Measurements from ENCODE around the gene POT1. TPM values are rescaled to one million over a fixed set of nuclear protein-coding genes. Genes with fewer than 3 reads are reported as not detected.

POT1 gene
- total and polyA plus RNA-seq, 2 of the 8 experiments (the other 6 are each of a cell fraction or from before 2014, with no cell fraction given): 13.1 to 22.8 TPM

DNA sequence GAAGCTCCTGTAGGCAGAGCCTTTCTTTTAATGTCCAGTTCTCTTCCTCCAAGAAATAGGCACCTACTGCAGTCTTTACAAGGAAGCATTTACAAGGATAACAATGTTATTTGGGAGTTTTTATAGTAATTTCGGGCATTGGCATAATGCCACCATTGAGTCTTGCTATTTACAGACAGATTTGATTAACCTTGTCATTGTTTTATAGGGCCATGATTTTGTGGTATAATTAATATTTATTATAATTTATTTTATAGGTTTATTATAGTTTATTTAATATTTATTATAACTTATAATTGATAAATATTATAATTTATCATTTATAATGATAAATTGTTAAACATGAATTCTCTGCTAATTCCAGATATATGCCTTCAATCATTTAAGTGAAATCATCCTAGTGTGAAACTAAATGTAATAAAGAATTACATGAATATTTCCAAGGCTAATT is 573 bp upstream of the POT1 start:
- no peak overlapping the region for H4K91ac ChIP-seq (replicated peaks; ENCODE audit: insufficient read length, low read length)
- peak overlapping the region; percentile 66 to 79 for H3K4me2 ChIP-seq (ENCODE audit: insufficient read depth in 1 of 2, low read depth in 2 of 2, low read length in 2 of 2)
- H2BK120ac ChIP-seq (replicated peaks; ENCODE audit: low read depth, low read length): no peak overlapping the region
- no peak overlapping the region for H4K8ac ChIP-seq (ENCODE audit: extremely low read depth, insufficient read depth, low read length)
- H4K20me1 ChIP-seq (replicated peaks in 1 of 2; ENCODE audit: control insufficient read depth in 1 of 2, insufficient read depth in 2 of 2, low read length in 2 of 2): peaks cover 0 to 2% of the 10 kb centered on the region in 2 experiments
- no peak overlapping the region for H2BK20ac ChIP-seq (ENCODE audit: low read length)
- peak overlapping the region; percentile 41 to 88 (median 58); a peak in 7 of 8 replicates for H3K4me3 ChIP-seq (ENCODE audit: extremely low read depth in 1 of 4, insufficient read depth in 2 of 4, low read depth in 3 of 4, low read length in 4 of 4)
- H3K79me1 ChIP-seq (ENCODE audit: low read depth, low read length): no peaks in the 10 kb centered on the region; the same call in 1 of the 2 replicates
- no peaks in the 10 kb centered on the region; a peak in 1 of 8 replicates for H3K36me3 ChIP-seq (ENCODE audit: control insufficient read depth in 2 of 4, insufficient read depth in 4 of 4, low read length in 3 of 4)
- no peaks in the 10 kb centered on the region for H3K27me3 ChIP-seq (replicated peaks in 1 of 4; ENCODE audit: control insufficient read depth in 3 of 4, extremely low read depth in 1 of 4, insufficient read depth in 3 of 4, low read length in 3 of 4)
- H3K79me2 ChIP-seq (ENCODE audit: control insufficient read depth in 1 of 2, insufficient read depth in 2 of 2, low read length in 2 of 2): peaks cover 0 to 39% of the 10 kb centered on the region in 2 experiments; a peak in 2 of 4 replicates
- ChIA-PET POLR2A (ENCODE audit: partially characterized antibody) (no interaction called here), CTCF (ENCODE audit: partially characterized antibody) (no interaction called here)
- no peak for FAIRE-seq
- H3K4me1 ChIP-seq (replicated peaks in 1 of 4; ENCODE audit: control insufficient read depth in 3 of 4, insufficient read depth in 4 of 4, low read length in 3 of 4): no peaks in the 10 kb centered on the region
- H2BK5ac ChIP-seq (ENCODE audit: low read depth, low read length): no peak overlapping the region
- H3K18ac ChIP-seq (ENCODE audit: extremely low read depth, low read length): no peak overlapping the region
- H2BK15ac ChIP-seq (ENCODE audit: low read length): no peak overlapping the region
- no peak overlapping the region for H3K14ac ChIP-seq (ENCODE audit: insufficient read length)
- no peaks in the 10 kb centered on the region for H3K23me2 ChIP-seq (ENCODE audit: low read depth, low read length)
- H3K23ac ChIP-seq (ENCODE audit: insufficient read length): no peak overlapping the region
- H2AFZ ChIP-seq (ENCODE audit: low read length): peak overlapping the region; percentile 97; the same call in 1 of the 2 replicates
- H3K56ac ChIP-seq (replicated peaks; ENCODE audit: insufficient read length, low read depth, low read length): no peak overlapping the region
- no peak overlapping the region for H3K4ac ChIP-seq (replicated peaks; ENCODE audit: insufficient read length, low read depth, low read length)
- H2AK5ac ChIP-seq (ENCODE audit: low read depth, low read length): no peak overlapping the region
- no peak overlapping the region for H2BK12ac ChIP-seq (ENCODE audit: low read depth, low read length)
- peak overlapping the region in 1 of 4 experiments; percentile 42; a peak in 2 of 7 replicates for H3K9ac ChIP-seq (replicated peaks in 1 of 4; ENCODE audit: extremely low read depth in 1 of 4, low read depth in 3 of 4, low read length in 3 of 4)
- no peak for DNase-seq (ENCODE audit: low read depth in 1 of 2, low spot score in 2 of 2)
- no peak overlapping the region for H3K27ac ChIP-seq (ENCODE audit: low read depth, low read length)
- no peak overlapping the region for H4K5ac ChIP-seq (ENCODE audit: insufficient read length, low read depth, low read length)
- no peaks in the 10 kb centered on the region for H3K9me3 ChIP-seq (ENCODE audit: insufficient read depth in 2 of 2, low read depth in 1 of 2, low read length in 1 of 2)
- WGBS, 2 experiments (ENCODE audit: extremely low coverage in 1 of 2, insufficient coverage in 1 of 2, insufficient read length in 1 of 2, insufficient replicate concordance in 2 of 2, low coverage in 1 of 2, low lambda C conversion rate in 2 of 2, missing lambda C conversion rate in 1 of 2): 13% methylated on average over 1 of the region's 1 CpG; no CpG with 5 or more reads in 1 of the 2 experiments
- no peak for TF ChIP-seq CTBP2 (IDR thresholded peaks at IDR 0.05; ENCODE audit: borderline replicate concordance, insufficient read depth, insufficient read length, low read length)
- TF ChIP-seq JUND (IDR thresholded peaks at IDR 0.05; ENCODE audit: low read length): no peak
- TF ChIP-seq SIN3A (conservative IDR thresholded peaks at IDR 0.05 in 1 of 2, IDR thresholded peaks at IDR 0.05 in 1 of 2; ENCODE audit: low read depth in 1 of 2, low read length in 2 of 2): no peak
- no peak for TF ChIP-seq TAF1 (IDR thresholded peaks at IDR 0.05; ENCODE audit: low read depth, low read length)
- no peak for TF ChIP-seq RBBP5 (IDR thresholded peaks at IDR 0.05; ENCODE audit: borderline replicate concordance, low read depth, low read length)
- TF ChIP-seq POLR2A (IDR thresholded peaks at IDR 0.05; ENCODE audit: control extremely low read depth in 1 of 2, low read depth in 2 of 2, low read length in 2 of 2): no peak
- no peak for TF ChIP-seq EZH2 (IDR thresholded peaks at IDR 0.05; ENCODE audit: low read depth, low read length, severe bottlenecking)
- TF ChIP-seq SP4 (IDR thresholded peaks at IDR 0.05; ENCODE audit: low read length): no peak
- TF ChIP-seq SRF (IDR thresholded peaks at IDR 0.05; ENCODE audit: low read depth, low read length): no peak
- TF ChIP-seq E2F6 (IDR thresholded peaks at IDR 0.05): no peak
- TF ChIP-seq GABPA (IDR thresholded peaks at IDR 0.05; ENCODE audit: borderline replicate concordance, insufficient read depth, low read length): no peak
- TF ChIP-seq, protein P1, sequence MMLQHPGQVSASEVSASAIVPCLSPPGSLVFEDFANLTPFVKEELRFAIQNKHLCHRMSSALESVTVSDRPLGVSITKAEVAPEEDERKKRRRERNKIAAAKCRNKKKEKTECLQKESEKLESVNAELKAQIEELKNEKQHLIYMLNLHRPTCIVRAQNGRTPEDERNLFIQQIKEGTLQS (IDR thresholded peaks at IDR 0.05; ENCODE audit: insufficient read depth, low read depth, low read length): no peak
- TF ChIP-seq CHD2 (IDR thresholded peaks at IDR 0.05; ENCODE audit: low read length): no peak
